Memory B cell (primary cell): Measurements from ENCODE around the gene JPH2.
"Not testable (repeated sequence)": the region's sequence is repeated elsewhere in the genome, so short reads cannot be mapped to it uniquely, and the experiment has no call there.

Experiments
- ATAC-seq: fragments of 150-1000 bp; cut with Tn5 transposase; 2 replicates; pipeline ENCODE4 v1.10.0; 2021; ENCODE audit warnings: low read depth, mild to moderate bottlenecking, moderate library complexity
- DNase-seq, 2 donors: peaks; one replicate each; pipeline ENCODE4 v3.0.0; 2022; ENCODE audit warnings: low spot score in 2 of 2
- H3K27ac Mint-ChIP-seq: one replicate; pipeline ENCODE4 v1.8.0; 2022; ENCODE audit warnings: mild to moderate bottlenecking, moderate library complexity, mixed read lengths
- H3K27me3 Mint-ChIP-seq: one replicate; pipeline ENCODE4 v1.8.0; 2022; ENCODE audit warnings: mixed read lengths
- H3K36me3 Mint-ChIP-seq: one replicate; pipeline ENCODE4 v1.8.0; 2022; ENCODE audit warnings: mild to moderate bottlenecking, mixed read lengths
- H3K4me1 Mint-ChIP-seq: one replicate; pipeline ENCODE4 v1.8.0; 2022; ENCODE audit warnings: mixed read lengths
- H3K4me3 Mint-ChIP-seq: one replicate; pipeline ENCODE4 v1.8.0; 2022; ENCODE audit warnings: mild to moderate bottlenecking, moderate library complexity, mixed read lengths
- H3K9me3 Mint-ChIP-seq: one replicate; pipeline ENCODE4 v1.8.0; 2022; ENCODE audit warnings: mixed read lengths

JPH2 gene

DNA sequence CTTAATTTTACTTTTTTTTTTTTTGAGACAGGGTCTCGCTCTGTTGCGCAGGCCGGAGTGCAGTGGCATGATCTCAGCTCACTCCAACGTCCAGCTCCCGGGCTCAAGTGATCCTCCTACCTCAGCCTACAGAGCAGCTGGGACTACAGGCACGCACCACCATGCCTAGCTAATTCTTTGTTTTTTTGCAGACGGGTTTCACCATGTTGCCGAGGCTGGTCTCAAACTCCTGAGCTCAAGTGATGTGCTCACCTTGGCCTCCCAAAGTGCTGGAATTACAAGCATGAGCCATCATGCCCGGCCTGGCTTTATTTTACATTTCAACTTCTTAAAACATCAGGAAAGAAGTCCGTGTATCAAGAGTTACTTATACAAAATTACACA lies 17.8 kb upstream of the JPH2 start:
- DNase-seq: no peak
- Mint-ChIP-seq H3K9me3 (no peaks in the 10 kb centered on the region), H3K27me3 (no peaks in the 10 kb centered on the region), H3K4me3 (no peak overlapping the region), H3K36me3 (peaks cover 19% of the 10 kb centered on the region), H3K4me1 (peaks cover 26% of the 10 kb centered on the region), H3K27ac (no peak overlapping the region)
- no peak for ATAC-seq

DNA sequence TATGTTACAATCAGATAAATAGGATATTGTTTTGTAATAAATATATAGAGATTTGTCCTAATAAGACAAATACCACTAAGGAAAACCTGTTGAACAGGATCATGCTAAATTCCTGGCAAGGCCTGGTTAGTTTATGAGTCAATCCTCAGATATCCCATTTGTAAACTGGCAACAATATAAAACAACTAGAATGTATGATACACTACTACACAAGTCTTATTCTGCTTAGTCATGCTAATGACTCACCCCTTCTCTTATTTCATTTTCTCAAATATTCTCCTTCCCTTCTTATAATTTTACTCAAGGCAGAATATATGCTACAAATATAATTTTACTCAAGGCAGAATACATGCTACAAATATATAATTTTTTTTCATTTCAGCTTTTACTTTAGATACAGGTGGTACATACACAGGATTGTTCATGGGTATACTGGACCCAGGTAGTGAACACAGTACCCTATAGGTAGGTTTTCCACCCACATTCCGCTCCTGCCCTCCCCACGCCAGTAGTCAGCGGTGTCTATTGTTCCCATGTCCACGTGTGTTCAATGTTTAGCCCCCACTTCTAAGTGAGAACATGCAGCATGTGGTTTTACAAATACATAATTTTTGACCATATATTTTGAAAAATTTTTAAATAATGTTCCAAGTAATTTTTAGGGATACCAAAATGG lies 17.3 kb upstream of the JPH2 start:
- Mint-ChIP-seq H3K4me3 (no peak overlapping the region), H3K4me1 (peaks cover 26% of the 10 kb centered on the region), H3K36me3 (peaks cover 24% of the 10 kb centered on the region), H3K27me3 (no peaks in the 10 kb centered on the region), H3K9me3 (no peaks in the 10 kb centered on the region), H3K27ac (no peak overlapping the region)
- ATAC-seq: no peak
- no peak for DNase-seq

DNA sequence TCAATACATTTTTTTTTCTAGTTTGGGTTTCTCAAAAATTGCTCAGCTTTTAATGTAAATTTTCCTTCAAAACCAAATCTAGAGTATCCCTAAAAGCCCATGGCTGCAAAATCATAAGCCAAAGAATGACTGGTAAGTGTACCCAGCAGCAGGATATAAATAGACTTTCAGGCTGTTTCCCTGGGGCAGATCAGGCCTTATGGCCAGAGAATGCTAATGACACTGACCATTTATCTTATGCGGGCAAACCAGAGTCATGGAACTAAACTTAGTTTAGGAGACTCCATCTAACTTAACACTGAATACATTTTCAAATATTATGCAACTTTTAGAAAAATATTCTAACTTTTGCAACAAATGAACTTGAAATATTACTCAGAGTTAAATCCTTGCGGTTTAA lies 16.2 kb upstream of the JPH2 start:
- Mint-ChIP-seq H3K9me3 (no peaks in the 10 kb centered on the region), H3K27ac (peak overlapping the region; percentile 69), H3K36me3 (peaks cover 28% of the 10 kb centered on the region), H3K4me3 (no peak overlapping the region), H3K4me1 (peaks cover 17% of the 10 kb centered on the region), H3K27me3 (no peaks in the 10 kb centered on the region)
- DNase-seq: no peak
- no peak for ATAC-seq

DNA sequence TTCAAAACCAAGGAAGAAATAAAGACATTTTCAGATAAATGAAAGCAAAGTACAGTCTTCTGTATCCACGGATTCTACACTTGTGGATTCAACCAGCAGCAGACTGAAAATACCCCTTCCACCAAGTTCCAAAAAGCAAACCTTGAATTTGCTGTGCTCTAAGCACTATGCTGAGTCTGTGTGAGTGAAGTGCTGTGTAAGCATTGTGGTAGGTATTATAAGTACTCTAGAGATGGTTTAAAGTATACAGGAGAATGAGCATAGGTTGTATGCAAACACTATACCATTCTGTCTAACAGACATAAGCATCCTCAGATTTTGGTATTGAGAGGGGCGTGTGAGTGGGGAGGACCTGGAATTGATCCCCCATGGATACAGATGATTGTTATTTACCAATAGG lies 14.0 kb upstream of the JPH2 start:
- H3K9me3 Mint-ChIP-seq: no peaks in the 10 kb centered on the region
- H3K27ac Mint-ChIP-seq: peak overlapping the region; percentile 3
- H3K4me3 Mint-ChIP-seq: no peak overlapping the region
- H3K36me3 Mint-ChIP-seq: peaks cover 34% of the 10 kb centered on the region
- ATAC-seq: no peak
- H3K27me3 Mint-ChIP-seq: no peaks in the 10 kb centered on the region
- peaks cover 12% of the 10 kb centered on the region for H3K4me1 Mint-ChIP-seq
- no peak for DNase-seq

DNA sequence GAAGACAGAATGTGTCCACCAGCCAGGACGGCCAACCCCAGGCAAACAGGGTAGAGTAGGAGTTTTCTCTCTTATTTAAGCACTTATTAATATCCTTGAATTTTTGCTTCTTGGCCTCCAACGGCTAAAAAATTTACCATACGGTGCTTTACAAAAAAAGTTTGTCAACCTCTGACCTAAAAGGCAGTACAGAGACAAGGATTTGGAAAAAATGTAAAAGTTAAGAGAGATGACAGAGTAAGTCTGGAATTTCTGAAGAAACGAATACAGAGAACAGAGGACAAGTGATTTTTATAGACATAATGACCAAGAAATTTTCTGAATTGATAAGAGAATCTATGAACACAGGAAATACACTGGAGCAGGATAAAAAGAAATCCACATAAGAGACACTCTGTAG lies 13.4 kb upstream of the JPH2 start:
- no peak overlapping the region for H3K4me3 Mint-ChIP-seq
- H3K9me3 Mint-ChIP-seq: no peaks in the 10 kb centered on the region
- DNase-seq: no peak
- peaks cover 15% of the 10 kb centered on the region for H3K4me1 Mint-ChIP-seq
- H3K36me3 Mint-ChIP-seq: peaks cover 34% of the 10 kb centered on the region
- peak overlapping the region; percentile 28 for H3K27ac Mint-ChIP-seq
- no peaks in the 10 kb centered on the region for H3K27me3 Mint-ChIP-seq
- ATAC-seq: no peak

DNA sequence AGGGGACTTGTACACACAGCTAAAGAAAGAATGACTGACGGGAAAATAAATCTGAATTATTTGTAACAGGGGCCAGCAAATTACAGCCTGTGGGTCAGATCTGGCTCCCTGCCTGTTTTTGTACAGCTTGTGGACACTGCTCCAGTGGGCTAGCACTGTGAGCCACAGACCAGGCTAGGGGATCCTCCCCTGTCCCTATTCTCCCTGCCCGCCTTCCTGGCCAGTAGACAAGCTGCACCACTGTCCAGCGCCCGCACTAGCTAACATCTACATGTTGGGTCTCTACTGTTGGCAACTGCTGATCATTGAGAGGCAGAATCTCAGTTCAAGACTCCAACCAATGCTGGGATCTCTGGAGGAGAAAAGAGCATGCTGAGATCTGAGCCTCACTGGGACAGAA lies 12.9 kb upstream of the JPH2 start:
- peaks cover 15% of the 10 kb centered on the region for H3K4me1 Mint-ChIP-seq
- H3K27ac Mint-ChIP-seq: peak overlapping the region; percentile 28
- no peaks in the 10 kb centered on the region for H3K9me3 Mint-ChIP-seq
- H3K27me3 Mint-ChIP-seq: no peaks in the 10 kb centered on the region
- no peak overlapping the region for H3K4me3 Mint-ChIP-seq
- DNase-seq (no peak), ATAC-seq (no peak)
- H3K36me3 Mint-ChIP-seq: peaks cover 34% of the 10 kb centered on the region

DNA sequence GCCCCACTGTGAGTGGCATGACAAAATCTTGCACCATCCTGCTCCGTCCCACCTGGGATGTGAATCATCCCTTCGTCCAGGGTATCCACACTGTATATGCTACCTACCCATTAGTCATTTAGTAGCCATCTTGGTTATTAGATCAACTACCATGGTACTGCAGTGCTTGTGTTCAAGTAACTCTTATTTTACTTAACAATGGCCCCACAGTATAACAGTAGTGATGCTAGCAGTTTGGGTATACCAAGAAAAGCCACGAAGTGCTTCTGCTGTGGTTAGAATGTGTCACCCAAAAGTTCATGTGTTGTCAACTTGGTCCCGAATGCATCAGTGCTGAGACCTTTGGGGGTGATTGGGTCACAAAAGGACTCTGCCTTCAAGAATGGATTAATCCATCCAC lies 11.9 kb upstream of the JPH2 start:
- peaks cover 31% of the 10 kb centered on the region for H3K36me3 Mint-ChIP-seq
- no peak for ATAC-seq
- no peak overlapping the region for H3K27ac Mint-ChIP-seq
- DNase-seq: no peak
- H3K9me3 Mint-ChIP-seq: no peaks in the 10 kb centered on the region
- peaks cover 12% of the 10 kb centered on the region for H3K4me1 Mint-ChIP-seq
- H3K27me3 Mint-ChIP-seq: no peaks in the 10 kb centered on the region
- H3K4me3 Mint-ChIP-seq: no peak overlapping the region

DNA sequence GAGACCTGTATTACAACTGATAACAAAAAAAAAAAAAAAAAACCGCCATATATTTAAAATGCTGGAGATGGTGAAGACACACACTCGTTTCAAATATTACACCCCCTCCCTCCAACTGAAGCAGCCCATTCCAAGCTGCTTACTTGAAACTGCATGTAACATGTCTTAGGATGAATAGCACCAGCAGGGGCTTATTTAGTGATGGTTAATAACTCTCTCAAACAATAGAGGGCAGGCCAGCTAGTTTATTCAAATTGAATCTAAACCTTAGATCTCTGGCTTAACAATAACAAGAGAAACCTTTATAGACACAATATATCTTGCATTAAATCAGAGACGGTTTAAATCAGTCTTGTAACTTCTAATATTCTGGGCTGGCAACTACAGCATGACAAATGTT lies 9.3 kb upstream of the JPH2 start:
- ATAC-seq (peak; percentile 57), DNase-seq (no peak)
- H3K9me3 Mint-ChIP-seq: no peaks in the 10 kb centered on the region
- H3K27me3 Mint-ChIP-seq: no peaks in the 10 kb centered on the region
- peaks cover 21% of the 10 kb centered on the region for H3K36me3 Mint-ChIP-seq
- H3K4me3 Mint-ChIP-seq: no peak overlapping the region
- peak overlapping the region; percentile 17 for H3K27ac Mint-ChIP-seq
- peaks cover 11% of the 10 kb centered on the region for H3K4me1 Mint-ChIP-seq

DNA sequence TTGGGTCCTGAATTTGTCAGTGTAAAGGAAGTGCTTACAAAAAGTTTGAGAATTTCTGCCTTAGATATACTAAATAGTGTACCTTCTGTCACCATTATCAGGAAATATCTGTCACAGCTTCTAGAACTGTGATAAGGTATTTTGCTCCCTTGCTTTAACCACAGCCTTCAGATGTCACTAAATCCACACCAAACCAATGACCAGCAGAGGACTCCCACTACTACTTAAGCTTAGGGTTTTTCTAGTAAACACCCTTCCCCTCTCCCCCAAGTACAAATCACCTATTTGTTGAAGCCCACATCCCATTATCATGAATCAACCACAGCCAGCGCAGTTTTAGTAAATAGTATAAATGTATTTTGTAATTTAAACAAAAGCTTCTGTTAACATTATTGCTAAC lies 8.6 kb upstream of the JPH2 start:
- H3K27me3 Mint-ChIP-seq: peaks cover 3% of the 10 kb centered on the region
- H3K4me3 Mint-ChIP-seq: no peak overlapping the region
- H3K9me3 Mint-ChIP-seq: no peaks in the 10 kb centered on the region
- peak overlapping the region; percentile 29 for H3K27ac Mint-ChIP-seq
- DNase-seq: no peak
- H3K4me1 Mint-ChIP-seq: peaks cover 14% of the 10 kb centered on the region
- no peak for ATAC-seq
- peaks cover 20% of the 10 kb centered on the region for H3K36me3 Mint-ChIP-seq

DNA sequence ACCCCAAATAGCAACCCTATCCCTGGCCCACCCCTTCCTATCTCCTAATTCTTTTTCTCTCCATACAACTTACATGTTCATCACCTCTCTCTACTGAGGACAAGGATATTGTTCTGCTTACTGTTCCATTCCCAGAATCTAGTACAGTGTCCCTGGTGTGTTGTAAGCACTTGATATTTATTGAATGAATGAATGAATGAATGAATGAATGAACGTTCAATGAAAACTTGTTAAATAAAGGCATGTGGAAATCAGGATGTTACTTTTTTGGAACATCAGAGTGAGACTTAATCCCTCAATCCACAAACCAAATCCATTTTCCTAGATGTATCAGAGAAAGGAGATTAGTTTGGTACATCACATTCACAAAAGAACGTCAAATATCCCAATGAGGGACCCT lies 6.8 kb upstream of the JPH2 start:
- DNase-seq (no peak), ATAC-seq (no peak)
- Mint-ChIP-seq H3K36me3 (peaks cover 7% of the 10 kb centered on the region), H3K4me1 (peaks cover 10% of the 10 kb centered on the region), H3K9me3 (no peaks in the 10 kb centered on the region), H3K27me3 (peaks cover 3% of the 10 kb centered on the region), H3K27ac (no peak overlapping the region), H3K4me3 (no peak overlapping the region)

DNA sequence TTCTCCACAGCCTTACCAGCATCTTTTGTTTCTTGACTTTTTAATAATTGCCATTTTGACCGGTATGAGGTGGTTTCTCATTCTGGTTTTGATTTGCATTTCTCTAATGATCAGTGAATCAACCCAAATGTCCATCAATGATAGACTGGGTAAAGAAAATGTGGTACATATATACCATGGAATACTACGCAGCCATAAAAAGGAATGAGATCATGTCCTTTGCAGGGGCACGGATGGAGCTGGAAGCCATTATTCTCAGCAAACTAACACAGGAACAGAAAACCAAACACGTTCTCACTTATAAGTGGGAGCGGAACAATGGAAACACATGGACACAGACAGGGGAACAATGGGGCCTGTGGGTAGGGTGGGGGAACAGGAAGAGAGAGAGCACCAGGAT lies 4.7 kb upstream of the JPH2 start:
- not testable (repeated sequence) for H3K36me3 Mint-ChIP-seq, DNase-seq, H3K4me3 Mint-ChIP-seq, H3K9me3 Mint-ChIP-seq, H3K27ac Mint-ChIP-seq, ATAC-seq
- H3K4me1 Mint-ChIP-seq: peaks cover 23% of the 10 kb centered on the region
- H3K27me3 Mint-ChIP-seq: peaks cover 11% of the 10 kb centered on the region

DNA sequence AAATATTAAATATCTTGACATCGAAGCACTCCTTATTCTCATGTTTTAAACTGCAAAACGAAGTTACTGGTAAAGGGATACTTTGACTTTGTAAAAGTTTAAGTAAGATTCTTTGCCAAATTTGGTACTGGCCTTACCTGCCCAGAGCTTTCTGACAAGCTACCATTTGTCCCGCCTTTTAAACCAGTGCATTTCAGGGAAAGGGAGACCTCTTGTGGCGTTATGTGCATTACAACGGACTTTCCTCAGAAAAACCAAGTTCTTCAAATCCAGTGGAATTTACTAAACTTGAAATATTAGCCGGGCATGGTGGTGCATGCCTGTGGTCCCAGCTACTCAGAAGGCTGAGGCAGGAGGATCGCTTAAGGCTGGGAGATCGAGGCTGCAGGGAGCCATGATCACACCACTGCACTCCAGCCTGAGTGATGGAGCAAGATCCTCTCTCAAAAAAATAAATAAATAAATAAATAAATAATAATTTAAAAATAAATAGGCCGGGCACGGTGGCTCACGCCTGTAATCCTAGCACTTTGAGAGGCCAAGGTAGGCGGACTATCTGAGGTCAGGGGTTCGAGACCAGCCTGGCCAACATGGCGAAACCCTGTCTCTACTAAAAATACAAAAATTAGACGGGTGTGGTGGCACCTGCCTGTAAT lies 3.3 kb upstream of the JPH2 start:
- DNase-seq (peak; percentile 44 to 47), ATAC-seq (peak; percentile 67)

DNA sequence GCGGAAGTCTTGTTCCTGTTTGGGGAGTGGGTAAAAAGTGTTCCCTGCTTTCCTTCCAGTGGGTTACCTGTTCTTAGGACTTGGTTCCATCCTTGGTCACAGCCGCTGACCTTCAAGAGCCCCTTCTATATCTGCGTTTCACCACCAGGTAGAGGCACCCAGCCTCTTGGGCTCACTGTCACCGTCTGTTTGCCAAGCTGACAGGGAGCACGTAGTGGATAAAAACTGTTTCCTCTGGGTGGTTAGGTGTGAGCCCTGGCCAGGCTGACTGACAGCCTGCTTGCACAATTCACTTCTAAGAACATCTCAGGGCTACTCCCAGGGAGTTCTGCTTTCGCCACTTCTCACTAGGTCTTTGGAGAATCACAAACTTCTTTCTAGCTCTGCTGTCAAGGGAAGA lies 1.8 kb upstream of the JPH2 start:
- Mint-ChIP-seq H3K4me3 (no peak overlapping the region), H3K36me3 (no peaks in the 10 kb centered on the region), H3K27ac (no peak overlapping the region), H3K9me3 (no peaks in the 10 kb centered on the region), H3K4me1 (peaks cover 20% of the 10 kb centered on the region), H3K27me3 (peaks cover 24% of the 10 kb centered on the region)
- ATAC-seq (no peak), DNase-seq (no peak)

More for the DNA sequence above, 3.3 kb upstream of the JPH2 start:
- H3K36me3 Mint-ChIP-seq, H3K27ac Mint-ChIP-seq, H3K9me3 Mint-ChIP-seq, H3K4me3 Mint-ChIP-seq: not testable (repeated sequence)
- H3K27me3 Mint-ChIP-seq: peaks cover 20% of the 10 kb centered on the region
- peaks cover 21% of the 10 kb centered on the region for H3K4me1 Mint-ChIP-seq

DNA sequence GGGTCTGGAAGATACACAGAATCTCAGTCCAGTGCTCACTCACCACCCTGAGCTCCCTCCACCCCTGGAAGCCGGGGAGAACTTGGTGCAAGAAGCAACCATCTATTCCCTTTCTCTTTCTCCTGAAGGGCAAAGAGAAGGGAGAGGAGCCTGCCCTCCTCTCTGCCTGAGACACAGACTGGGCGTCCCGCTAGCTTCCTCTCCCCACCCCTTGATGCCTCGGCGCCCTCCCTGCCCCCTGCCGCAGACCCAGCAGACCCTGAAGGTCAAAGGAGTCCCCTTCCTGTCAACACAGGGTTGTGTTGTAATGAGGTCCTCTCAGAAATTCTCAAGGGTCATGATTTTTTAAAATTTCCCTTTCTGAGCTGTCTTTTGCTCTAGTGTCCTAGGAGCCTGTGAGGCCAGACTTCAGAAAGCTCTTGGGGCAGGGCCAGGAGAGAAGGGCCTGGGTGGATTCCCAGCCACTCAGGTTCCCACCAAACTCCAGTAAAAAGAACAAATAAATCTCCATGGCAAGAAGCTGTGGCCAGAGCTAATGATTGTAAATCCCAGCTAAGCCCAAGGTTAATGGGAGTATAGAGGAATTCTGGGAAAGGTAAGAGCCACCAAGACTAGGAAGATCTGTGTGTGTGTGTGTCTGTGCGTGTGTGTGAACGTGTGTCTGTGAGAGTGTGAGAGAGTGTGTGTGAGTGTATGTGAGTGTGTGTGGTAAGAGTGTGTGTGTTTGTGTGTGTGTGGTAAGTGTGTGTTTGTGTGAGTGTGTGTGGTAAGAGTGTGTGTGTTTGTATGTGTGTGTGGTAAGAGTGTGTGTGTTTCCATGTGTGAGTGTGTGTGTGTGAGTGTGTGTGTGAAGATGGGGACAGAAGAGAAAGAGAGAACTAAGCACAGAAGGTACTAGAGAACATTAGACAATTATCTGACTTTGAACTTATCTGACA lies 1.1 kb upstream of the JPH2 start:
- ATAC-seq (peak; percentile 53), DNase-seq (no peak)
- Mint-ChIP-seq H3K9me3 (no peaks in the 10 kb centered on the region), H3K4me3 (peak overlapping the region; percentile 69), H3K4me1 (peaks cover 16% of the 10 kb centered on the region), H3K27me3 (peaks cover 24% of the 10 kb centered on the region), H3K27ac (no peak overlapping the region), H3K36me3 (no peaks in the 10 kb centered on the region)
